HUES48 (cell line): ENCODE measurements around the gene NOL6.

Experiments used
- H3K27ac ChIP-seq: one replicate; pipeline ENCODE4 v1.7.0; 2013; ENCODE audit warnings: low read depth, low read length, inconsistent platforms
- H3K27me3 ChIP-seq: 2 replicates; pipeline ENCODE4 v1.6.1; 2013; ENCODE audit warnings: mild to moderate bottlenecking, low read length; ENCODE audit not compliant: control insufficient read depth, insufficient read depth
- H3K36me3 ChIP-seq: 2 replicates; pipeline ENCODE4 v1.6.1; 2013; ENCODE audit warnings: low read length; ENCODE audit not compliant: control insufficient read depth, insufficient read depth
- H3K4me1 ChIP-seq: 2 replicates; pipeline ENCODE4 v1.6.1; 2013; ENCODE audit warnings: mild to moderate bottlenecking, low read length; ENCODE audit not compliant: control insufficient read depth, insufficient read depth
- H3K4me3 ChIP-seq: 2 replicates; pipeline ENCODE4 v1.5.1; 2013; ENCODE audit warnings: mild to moderate bottlenecking, low read depth, low read length
- H3K9ac ChIP-seq: 2 replicates; pipeline ENCODE4 v1.6.1; 2013; ENCODE audit warnings: mild to moderate bottlenecking, low read depth, low read length, moderate library complexity
- H3K9me3 ChIP-seq: 2 replicates; pipeline ENCODE4 v1.6.1; 2013; ENCODE audit warnings: low read length; ENCODE audit not compliant: control insufficient read depth, insufficient read depth

The NOL6 gene

DNA sequence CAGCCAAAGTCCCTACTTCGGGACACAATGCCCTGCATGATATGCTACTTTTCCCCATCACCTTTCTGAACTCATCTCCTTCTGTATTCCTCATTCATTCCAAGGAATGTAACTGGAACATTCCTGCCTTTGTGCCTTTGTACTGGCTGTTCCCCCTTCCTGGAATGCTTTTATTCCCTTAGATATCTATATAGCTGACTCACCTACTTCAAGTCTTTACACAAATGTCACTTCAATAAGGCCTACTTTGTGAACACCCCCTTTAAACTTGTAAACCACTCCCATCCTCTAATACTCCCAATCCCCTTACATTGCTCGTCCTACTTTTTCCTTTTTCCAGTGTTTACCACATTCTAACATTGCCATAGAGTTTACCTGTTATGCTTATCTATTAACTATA, 2.4 kb downstream of the NOL6 start:
- Histone ChIP-seq H3K27ac (no peak overlapping the region), H3K9ac (no peak overlapping the region), H3K4me1 (0 out of 2 replicates have a peak, but pooled peaks cover 2% of the 10 kb centered on the region), H3K4me3 (no peak overlapping the region), H3K36me3 (peaks cover 56% of the 10 kb centered on the region), H3K27me3 (no peaks in the 10 kb centered on the region), H3K9me3 (no peaks in the 10 kb centered on the region)

DNA sequence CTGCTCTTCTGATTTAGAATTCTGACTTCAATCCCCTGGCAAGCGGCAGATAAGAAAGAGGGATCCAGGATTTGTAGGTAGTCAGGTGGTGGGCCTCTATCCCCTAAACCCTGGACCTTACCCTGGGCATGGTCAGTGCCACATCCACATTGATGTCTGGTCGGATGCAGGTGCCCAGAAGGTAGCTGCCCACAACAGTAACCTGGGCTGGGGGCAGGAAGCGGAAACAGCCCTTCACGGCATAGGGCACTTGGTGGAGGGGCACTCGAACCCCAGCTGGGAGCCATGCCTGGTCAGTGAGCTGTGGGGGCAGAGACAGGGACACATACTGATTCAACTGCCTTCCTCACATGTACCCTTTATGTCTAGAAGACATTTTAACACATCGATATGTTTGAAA, 3.8 kb downstream of the NOL6 start:
- no peak overlapping the region for H3K4me3 ChIP-seq
- no peak overlapping the region for H3K27ac ChIP-seq

DNA sequence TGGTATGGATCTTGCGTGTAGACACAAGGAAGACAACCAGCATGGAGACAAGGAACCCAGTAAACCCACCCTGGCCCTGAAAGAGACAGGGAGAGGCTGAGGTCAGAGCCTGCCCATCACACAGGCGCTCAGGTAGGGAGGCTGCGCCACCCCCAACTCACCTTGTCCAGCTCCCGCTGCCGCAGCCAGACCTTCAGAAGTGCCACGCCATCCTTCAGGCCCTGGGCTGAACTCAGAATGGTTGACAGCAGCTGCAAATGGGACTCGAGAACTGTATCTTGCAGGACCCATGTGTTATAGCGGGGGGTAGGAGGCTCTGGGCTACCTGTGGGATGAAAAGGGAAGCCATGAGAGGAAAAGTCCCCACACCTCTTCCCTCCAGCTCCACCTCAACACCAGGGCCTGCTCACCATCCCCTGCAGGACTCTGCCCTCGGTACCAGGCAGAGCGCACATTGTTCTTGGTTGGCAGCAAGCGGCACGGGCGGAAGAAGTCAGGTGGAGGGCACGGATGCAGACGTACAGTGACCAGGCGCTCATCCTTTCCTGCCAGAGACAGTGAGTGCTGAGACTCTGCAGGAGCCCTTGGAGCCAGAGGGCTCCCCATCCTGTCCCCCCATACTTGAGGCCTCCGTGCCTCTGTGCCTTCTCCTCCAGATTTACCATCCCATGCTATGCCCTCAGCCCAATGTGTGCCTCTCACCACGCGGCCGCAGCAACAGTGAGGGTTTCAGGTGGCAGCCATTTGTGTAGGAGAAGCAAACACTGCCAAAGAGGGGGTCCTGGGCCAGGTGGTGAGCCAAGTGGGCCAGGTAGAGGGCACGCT, 4.7 kb downstream of the NOL6 start:
- 0 out of 2 replicates have a peak, but pooled peaks cover 2% of the 10 kb centered on the region for H3K4me1 ChIP-seq
- no peak overlapping the region for H3K27ac ChIP-seq
- peaks cover 80% of the 10 kb centered on the region for H3K36me3 ChIP-seq

More for the DNA sequence above, 3.8 kb downstream of the NOL6 start:
- Histone ChIP-seq H3K27me3 (no peaks in the 10 kb centered on the region), H3K4me1 (0 out of 2 replicates have a peak, but pooled peaks cover 2% of the 10 kb centered on the region), H3K36me3 (peaks cover 71% of the 10 kb centered on the region), H3K9me3 (no peaks in the 10 kb centered on the region), H3K9ac (no peak overlapping the region)

DNA sequence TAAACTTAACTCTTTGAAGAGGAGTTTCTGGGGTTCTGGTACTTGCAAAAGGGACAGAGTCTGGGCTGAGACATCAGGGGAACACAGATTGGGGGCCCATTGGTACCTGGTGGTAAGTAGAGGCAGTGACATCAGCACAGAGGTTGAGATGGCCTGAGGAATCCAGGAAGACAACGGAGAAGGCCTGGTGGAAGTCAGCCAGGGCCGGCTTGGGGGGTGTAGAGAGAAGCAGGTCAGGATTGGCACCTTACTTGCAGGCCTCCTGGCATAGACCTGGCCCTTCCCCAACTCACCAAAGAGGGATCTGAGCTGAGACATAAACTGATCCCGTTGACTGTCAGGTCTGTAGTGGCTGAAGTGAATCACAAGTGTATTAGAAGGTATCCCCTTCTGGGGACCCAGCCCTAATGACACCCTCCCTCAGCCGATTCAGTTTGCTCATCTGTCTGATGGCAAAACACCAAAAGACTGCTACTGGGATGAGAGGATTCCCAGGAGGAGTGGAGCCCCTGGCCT, 5.5 kb downstream of the NOL6 start:
- no peak overlapping the region for H3K27ac ChIP-seq
- no peak overlapping the region for H3K9ac ChIP-seq
- H3K36me3 ChIP-seq, result peaks cover 87% of the 10 kb centered on the region
- H3K4me1 ChIP-seq, result 0 out of 2 replicates have a peak, but pooled peaks cover 2% of the 10 kb centered on the region
- no peaks in the 10 kb centered on the region for H3K27me3 ChIP-seq
- H3K4me3 ChIP-seq, result no peak overlapping the region
- no peaks in the 10 kb centered on the region for H3K9me3 ChIP-seq

More for the DNA sequence above, 4.7 kb downstream of the NOL6 start:
- no peaks in the 10 kb centered on the region for H3K9me3 ChIP-seq
- H3K27me3 ChIP-seq, result no peaks in the 10 kb centered on the region
- no peak overlapping the region for H3K4me3 ChIP-seq
- H3K9ac ChIP-seq, result no peak overlapping the region

DNA sequence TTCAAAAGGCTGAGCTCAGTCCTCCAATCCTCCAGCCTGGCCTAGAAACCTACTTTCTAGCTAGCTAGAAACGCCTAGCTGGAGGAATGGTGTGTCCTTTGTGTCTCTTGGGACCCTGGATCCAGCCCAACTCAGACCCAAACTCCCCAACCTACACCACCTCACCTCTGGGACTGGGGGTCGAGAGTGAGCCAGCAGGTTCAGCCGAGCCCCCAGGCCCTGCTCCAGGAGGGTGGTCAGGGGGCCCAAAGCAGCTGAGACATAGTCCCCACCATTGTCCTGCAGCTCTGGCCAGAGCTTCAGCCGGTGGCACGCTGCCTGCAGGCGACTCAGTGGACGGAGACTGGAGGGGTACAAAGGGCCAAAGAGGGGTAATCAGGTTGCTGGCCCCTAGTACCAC, 6.2 kb downstream of the NOL6 start:
- peaks cover 95% of the 10 kb centered on the region for H3K36me3 ChIP-seq
- H3K9ac ChIP-seq, result no peak overlapping the region
- no peak overlapping the region for H3K4me3 ChIP-seq
- no peak overlapping the region for H3K27ac ChIP-seq
- H3K4me1 ChIP-seq, result 0 out of 2 replicates have a peak, but pooled peaks cover 2% of the 10 kb centered on the region
- no peaks in the 10 kb centered on the region for H3K9me3 ChIP-seq
- H3K27me3 ChIP-seq, result no peaks in the 10 kb centered on the region

DNA sequence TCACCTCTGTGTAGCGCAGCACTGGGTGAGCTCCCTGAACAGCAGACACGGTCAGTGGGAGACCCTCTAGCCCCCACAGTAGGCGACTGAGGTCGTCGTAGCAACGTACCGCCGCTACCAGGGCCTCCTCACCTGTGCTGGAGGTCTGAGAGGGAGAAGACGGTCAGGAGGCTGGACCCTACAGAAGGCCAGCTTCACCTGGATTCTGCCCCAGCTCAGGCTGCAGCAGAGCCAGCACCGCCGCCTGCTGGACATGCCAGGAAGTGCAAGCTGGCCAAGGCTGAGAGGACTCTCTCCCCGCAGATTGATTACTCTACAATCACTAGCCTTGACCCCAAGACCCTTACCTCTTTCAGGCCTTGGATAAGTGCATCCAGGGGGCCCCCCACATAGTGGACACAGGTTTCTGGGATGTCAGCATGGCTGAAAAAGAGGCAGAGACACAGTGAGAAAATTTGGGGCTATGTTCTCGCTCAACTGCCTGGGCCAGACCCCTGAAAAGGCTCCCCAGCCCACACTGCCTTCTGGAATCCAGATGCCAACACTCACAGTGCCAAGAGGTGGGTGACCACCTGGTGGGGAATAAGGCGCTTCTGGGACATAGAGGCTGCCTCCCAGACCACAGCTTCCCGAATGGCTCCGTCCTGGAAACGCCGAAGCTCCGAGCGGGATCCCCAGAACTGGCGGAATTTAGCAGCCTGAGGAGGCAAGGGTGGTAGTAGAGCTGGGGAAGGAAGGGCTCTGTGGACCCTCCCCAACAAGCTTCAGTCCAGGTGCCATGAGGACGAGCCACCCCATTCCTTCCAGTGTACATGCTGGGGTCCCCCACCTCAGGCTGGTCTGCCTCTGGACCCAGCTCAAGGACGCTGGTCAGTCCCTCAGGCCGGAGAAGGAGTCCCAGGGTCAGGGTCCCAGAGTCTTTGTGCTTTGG, 6.9 kb downstream of the NOL6 start:
- H3K27ac ChIP-seq, result no peak overlapping the region
- H3K9ac ChIP-seq, result no peak overlapping the region
- no peaks in the 10 kb centered on the region for H3K9me3 ChIP-seq
- H3K27me3 ChIP-seq, result no peaks in the 10 kb centered on the region
- H3K4me3 ChIP-seq, result no peak overlapping the region
- H3K36me3 ChIP-seq, result peaks cover 96% of the 10 kb centered on the region
- H3K4me1 ChIP-seq, result no peaks in the 10 kb centered on the region

DNA sequence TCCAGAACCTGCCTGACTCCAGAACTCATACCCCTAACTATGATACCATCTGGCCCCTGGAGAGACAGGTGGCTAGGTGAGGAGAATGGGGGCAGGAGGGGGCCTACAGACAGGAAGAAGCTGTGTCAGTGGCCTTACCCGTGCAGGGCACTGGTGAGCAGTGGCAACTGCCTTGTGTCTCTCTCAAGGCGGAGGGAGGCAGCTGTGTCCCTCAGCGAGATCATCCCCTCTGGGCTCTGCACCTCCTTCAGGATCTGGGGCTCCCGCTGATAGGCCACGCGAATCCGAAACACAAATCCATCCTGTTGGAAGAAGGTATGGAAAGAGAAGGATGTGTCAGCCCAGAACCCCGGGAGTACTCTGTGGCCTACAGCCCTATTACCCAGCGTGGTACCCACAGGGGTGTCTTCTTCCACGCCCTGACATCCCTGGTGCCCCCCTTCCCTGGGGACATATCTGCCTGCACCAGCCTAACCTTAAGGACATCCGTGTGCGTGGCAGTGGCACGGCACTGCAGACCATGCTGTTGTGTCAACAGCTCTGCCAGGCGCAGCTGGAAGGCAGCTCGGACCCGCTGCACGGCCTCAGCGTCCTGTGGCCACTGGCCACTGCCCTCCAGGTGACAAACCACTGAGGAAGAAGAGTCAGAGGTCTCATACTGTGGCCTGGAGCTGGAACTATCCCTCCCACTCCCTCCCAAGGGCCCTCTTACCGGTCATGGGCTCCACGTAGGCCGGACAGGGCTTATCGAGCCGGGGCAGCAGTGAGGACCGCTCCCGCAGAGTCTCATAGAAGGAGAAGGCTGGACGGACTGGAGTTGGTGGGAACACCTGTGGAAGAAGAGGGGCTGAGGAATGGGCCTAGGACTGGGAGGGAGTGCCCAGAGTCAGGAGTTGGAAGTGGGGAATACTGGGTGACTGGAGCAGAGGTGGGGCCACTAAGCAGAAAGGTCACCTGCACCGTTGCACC, 7.8 kb downstream of the NOL6 start:
- Histone ChIP-seq H3K36me3 (peaks cover 96% of the 10 kb centered on the region), H3K9me3 (no peaks in the 10 kb centered on the region), H3K4me3 (no peak overlapping the region), H3K4me1 (no peaks in the 10 kb centered on the region), H3K27ac (no peak overlapping the region), H3K9ac (no peak overlapping the region), H3K27me3 (no peaks in the 10 kb centered on the region)

DNA sequence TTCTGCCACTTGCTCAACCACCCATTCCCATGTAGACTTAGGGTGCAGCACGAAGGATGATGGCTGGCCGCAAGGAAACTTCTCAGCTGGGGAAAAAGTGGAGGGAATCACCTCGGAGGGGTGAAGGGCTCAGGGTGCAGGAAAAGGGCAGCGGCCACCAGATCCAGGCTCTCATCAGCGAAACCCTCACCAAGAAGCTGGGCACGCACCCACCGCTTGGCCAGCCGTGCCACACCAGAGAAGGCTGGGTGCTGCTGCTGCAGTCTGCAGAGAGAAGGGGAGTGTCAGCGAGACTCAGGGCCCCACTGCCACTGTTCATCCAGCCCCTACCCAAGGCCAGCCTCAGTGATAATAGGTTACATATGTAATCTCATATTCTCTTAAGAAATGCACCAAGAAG, 8.6 kb downstream of the NOL6 start:
- Histone ChIP-seq H3K9ac (no peak overlapping the region), H3K27me3 (no peaks in the 10 kb centered on the region), H3K36me3 (peaks cover 100% of the 10 kb centered on the region)

DNA sequence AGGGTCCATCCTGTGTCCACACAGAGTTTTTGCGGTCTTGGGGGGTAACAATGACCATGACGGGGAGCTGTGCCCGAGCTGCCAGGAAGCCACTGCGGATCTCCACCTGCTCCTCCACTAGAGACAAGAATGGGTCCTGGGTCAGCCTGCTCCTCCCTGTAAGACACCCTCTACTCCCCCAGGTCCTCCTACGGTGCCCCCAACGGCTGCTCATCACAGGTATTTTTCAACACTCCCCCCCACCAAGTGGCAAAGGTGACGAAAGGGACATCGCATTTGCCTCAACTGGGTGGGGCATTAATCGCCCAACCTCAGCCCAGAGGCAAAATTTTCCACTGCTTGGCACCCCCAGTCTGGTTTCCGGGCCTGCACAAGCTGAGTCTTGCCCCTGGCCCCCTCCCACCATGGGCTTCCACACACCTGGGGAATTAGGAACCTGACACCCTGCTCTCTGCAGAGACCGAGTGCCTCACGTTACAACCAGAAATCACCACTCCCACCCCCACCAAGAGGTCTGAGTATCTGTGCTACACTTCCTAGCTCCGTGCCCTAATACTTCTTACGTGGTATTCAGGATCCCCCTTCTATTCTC, 9.6 kb downstream of the NOL6 start:
- Histone ChIP-seq H3K27me3 (no peaks in the 10 kb centered on the region), H3K27ac (no peak overlapping the region), H3K4me1 (no peaks in the 10 kb centered on the region), H3K4me3 (no peak overlapping the region), H3K9me3 (no peaks in the 10 kb centered on the region), H3K9ac (no peak overlapping the region), H3K36me3 (peaks cover 91% of the 10 kb centered on the region)

More for the DNA sequence above, 8.6 kb downstream of the NOL6 start:
- no peaks in the 10 kb centered on the region for H3K9me3 ChIP-seq
- H3K4me3 ChIP-seq, result no peak overlapping the region
- H3K27ac ChIP-seq, result no peak overlapping the region
- no peaks in the 10 kb centered on the region for H3K4me1 ChIP-seq

DNA sequence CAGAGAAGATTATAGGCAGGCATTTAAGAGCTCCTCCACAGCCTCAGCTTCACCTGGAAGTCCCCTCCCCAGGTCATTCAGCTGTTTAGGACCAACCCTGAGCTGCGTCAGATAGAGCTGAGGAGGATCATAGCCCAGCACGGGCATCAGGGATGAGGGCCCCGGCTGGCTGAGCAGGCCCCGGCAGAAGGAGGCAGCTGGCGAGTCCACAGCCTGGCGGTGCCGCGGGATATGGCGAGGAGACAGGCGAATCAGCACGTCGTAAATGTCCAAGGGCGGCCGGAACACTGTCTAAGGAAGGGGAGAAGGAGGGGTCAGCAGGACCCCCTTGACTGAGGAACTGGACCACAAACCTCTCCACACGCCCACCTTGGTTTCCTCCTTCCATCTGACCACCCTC, 10.6 kb downstream of the NOL6 start:
- no peak overlapping the region for H3K27ac ChIP-seq
- no peaks in the 10 kb centered on the region for H3K9me3 ChIP-seq
- no peak overlapping the region for H3K9ac ChIP-seq
- H3K36me3 ChIP-seq, result peaks cover 81% of the 10 kb centered on the region
- no peaks in the 10 kb centered on the region for H3K27me3 ChIP-seq
- H3K4me3 ChIP-seq, result no peak overlapping the region
- no peaks in the 10 kb centered on the region for H3K4me1 ChIP-seq
